Measurements from ENCODE around the gene TLR3. TPM values are rescaled to one million over a fixed set of nuclear protein-coding genes. Genes with fewer than 3 reads are reported as not detected.

TLR3 gene
- polyA plus RNA-seq, 1 donor = 1.4 TPM

GRCh38 chr4:186104890-186105646 is 36.1 kb downstream of the TLR3 start:
- no peak for DNase-seq (ENCODE audit: low read depth)

- DNase-seq (ENCODE audit: low read depth) = no peak
Observed at GRCh38 chr4:186105647-186106321, 36.8 kb downstream of the TLR3 start.

GRCh38 chr4:186107947-186108346 is 39.0 kb downstream of the TLR3 start:
- DNase-seq (ENCODE audit: low read depth) = no peak

GRCh38 chr4:186108391-186108790 is 39.4 kb downstream of the TLR3 start:
- DNase-seq (ENCODE audit: low read depth) = no peak

GRCh38 chr4:186109245-186109644 is 40.3 kb downstream of the TLR3 start:
- DNase-seq (ENCODE audit: low read depth) = no peak

GRCh38 chr4:186116697-186117096 is 47.7 kb downstream of the TLR3 start:
- no peak for DNase-seq (ENCODE audit: low read depth)

GRCh38 chr4:186118582-186118981 is 49.6 kb downstream of the TLR3 start:
- no peak for DNase-seq (ENCODE audit: low read depth)

- no peak for DNase-seq (ENCODE audit: low read depth)
Observed at GRCh38 chr4:186121057-186121456, 52.1 kb downstream of the TLR3 start.

GRCh38 chr4:186128842-186129241 is 59.9 kb downstream of the TLR3 start:
- no peak for DNase-seq (ENCODE audit: low read depth)

- DNase-seq (ENCODE audit: low read depth) = no peak
Observed at GRCh38 chr4:186131935-186132334, 63.0 kb downstream of the TLR3 start.

- DNase-seq (ENCODE audit: low read depth) = no peak
Observed at GRCh38 chr4:186132577-186133242, 63.8 kb downstream of the TLR3 start.

GRCh38 chr4:186134257-186134656 is 65.3 kb downstream of the TLR3 start:
- DNase-seq (ENCODE audit: low read depth) = no peak

GRCh38 chr4:186134861-186135260 is 65.9 kb downstream of the TLR3 start:
- DNase-seq (ENCODE audit: low read depth) = no peak

GRCh38 chr4:186137196-186137794 is 68.3 kb downstream of the TLR3 start:
- no peak for DNase-seq (ENCODE audit: low read depth)

Other genes starting within 250 kb of the TLR3 start
- 5.8 TPM for gene FAM149A, start 35.5 kb downstream of the TLR3 start, polyA plus RNA-seq (ENCODE audit: insufficient read length)
- gene CYP4V2, start 122.4 kb downstream of the TLR3 start, polyA plus RNA-seq (ENCODE audit: insufficient read length) = 3.3 TPM
- 0.15 TPM for gene KLKB1, start 158.4 kb downstream of the TLR3 start, polyA plus RNA-seq (ENCODE audit: insufficient read length)
- not detected for gene F11, start 197.0 kb downstream of the TLR3 start, polyA plus RNA-seq (ENCODE audit: insufficient read length)

Data from forelimb muscle (tissue), 1 donor.